OCI-LY7 (cell line): Measurements from ENCODE around the gene TIMM22. TPM values are rescaled to one million over a fixed set of nuclear protein-coding genes. Genes with fewer than 3 reads are reported as not detected.

ENCODE experiments used
- BruUV-seq: library from RNA; stranded (reverse); fragments of 400-500 nt; replicated peaks from 2 replicates; lab custom pipeline; 2021; lab: Mats Ljungman, UMichigan
- CTCF ChIA-PET: fragments of 300-600 bp; sonication (Branson Sonifier 250); formaldehyde crosslinking; loops from one replicate; lab custom pipeline; 2022; ENCODE audit warnings: antibody characterized with exemption; ENCODE audit not compliant: unreplicated experiment; lab: Charles Lee
- POLR2A ChIA-PET: fragments of 300-600 bp; sonication (Branson Sonifier 250); formaldehyde crosslinking; loops from one replicate; lab custom pipeline; 2022; ENCODE audit warnings: antibody characterized with exemption; lab: Charles Lee
- DNase-seq: peaks from one replicate; pipeline ENCODE4 v3.0.0-alpha.2; 2015; ENCODE audit warnings: low spot score
- H2AFZ ChIP-seq: fragments of 200-600 bp; sonication (generic), shearing (Covaris generic); 2 replicates; pipeline ENCODE4 v1.6.1; 2014; ENCODE audit warnings: mild to moderate bottlenecking, antibody characterized with exemption, low read length, moderate library complexity
- H3K27ac ChIP-seq: fragments of 200-600 bp; sonication (generic); 2 replicates; pipeline ENCODE4 v1.5.1; 2014; ENCODE audit warnings: mixed run types, low read depth, mild to moderate bottlenecking, moderate library complexity, low read length, inconsistent platforms; ENCODE audit not compliant: poor library complexity, severe bottlenecking
- H3K36me3 ChIP-seq: fragments of 200-600 bp; sonication (generic); 2 replicates; pipeline ENCODE4 v1.6.1; 2014; ENCODE audit warnings: mild to moderate bottlenecking, antibody characterized with exemption, low read length, moderate library complexity, mixed read lengths; ENCODE audit not compliant: insufficient read depth
- H3K4me1 ChIP-seq: fragments of 200-600 bp; sonication (generic); 2 replicates; pipeline ENCODE4 v1.5.1; 2014; ENCODE audit warnings: mild to moderate bottlenecking, low read length; ENCODE audit not compliant: insufficient read depth, poor library complexity, severe bottlenecking
- H3K4me2 ChIP-seq: fragments of 200-600 bp; sonication (generic); 2 replicates; pipeline ENCODE4 v1.6.1; 2014; ENCODE audit warnings: mild to moderate bottlenecking, low read length
- H3K4me3 ChIP-seq: fragments of 200-600 bp; sonication (generic); 2 replicates; pipeline ENCODE4 v1.5.1; 2014; ENCODE audit warnings: mild to moderate bottlenecking, low read depth, low read length; ENCODE audit not compliant: poor library complexity, severe bottlenecking
- H3K79me2 ChIP-seq: fragments of 200-600 bp; sonication (generic); 2 replicates; pipeline ENCODE4 v1.6.1; 2016; ENCODE audit warnings: low read depth, mild to moderate bottlenecking, low read length, moderate library complexity, mixed read lengths; ENCODE audit not compliant: insufficient read depth
- H3K9me2 ChIP-seq: fragments of 200-600 bp; sonication (generic); 2 replicates; pipeline ENCODE4 v1.6.1; 2016; ENCODE audit warnings: mild to moderate bottlenecking, low read length, mixed read lengths; ENCODE audit not compliant: insufficient read depth
- H3K9me3 ChIP-seq: fragments of 200-600 bp; sonication (generic); 2 replicates; pipeline ENCODE4 v1.6.1; 2014; ENCODE audit warnings: mild to moderate bottlenecking, mixed run types, low read length, mixed read lengths
- H4K20me1 ChIP-seq: fragments of 200-600 bp; sonication (generic); 2 replicates; pipeline ENCODE4 v1.6.1; 2014; ENCODE audit warnings: mild to moderate bottlenecking, antibody characterized with exemption, low read length, moderate library complexity, mixed read lengths; ENCODE audit not compliant: insufficient read depth
- CTCF ChIP-seq: fragments of 200-600 bp; sonication (generic); conservative IDR thresholded peaks from 2 replicates; pipeline ENCODE4 v1.5.1; 2014; ENCODE audit warnings: mild to moderate bottlenecking, antibody characterized with exemption, low read length, moderate library complexity, mixed read lengths
- EZH2phosphoT487 ChIP-seq: fragments of 200-600 bp; sonication (generic); IDR thresholded peaks from 2 replicates; pipeline ENCODE4 v1.6.1; 2018; ENCODE audit warnings: low read depth, borderline replicate concordance, mild to moderate bottlenecking, mixed run types, antibody characterized with exemption, low read length, moderate library complexity, mixed read lengths
- intact Hi-C: fragments of 100-400 bp; cut with micrococcal nuclease; formaldehyde crosslinking; loops from one replicate; pipeline ENCODE4 v1.10.0; 2022; ENCODE audit not compliant: unreplicated experiment
- total RNA-seq, 2 experiments: library from RNA; depleted of rRNA in 1 of 2; stranded (reverse); fragments of >200 nt in 1 of 2; shearing (Covaris generic) in 1 of 2; gene quantifications; 2 replicates each; pipeline ENCODE4 v1.2.3, GENCODE V29; 2014 to 2022

TIMM22 gene
- total RNA-seq, 2 experiments from 2014 or later: 13.8 to 15.7 TPM

- no peak overlapping the region for H3K4me2 ChIP-seq
- intact Hi-C loops: no loop called here
- TF ChIP-seq EZH2phosphoT487: no peak
- TF ChIP-seq CTCF: no peak
- no peaks in the 10 kb centered on the region for H3K9me2 ChIP-seq
- H3K9me3 ChIP-seq: no peaks in the 10 kb centered on the region
- peaks cover 89% of the 10 kb centered on the region for H3K36me3 ChIP-seq
- ChIA-PET CTCF (no interaction called here), POLR2A (interaction anchor here (0.7 kb wide), 1 partner anchor 176 kb away, joined by 3 read pairs; no protein-coding TSS in a partner anchor)
- H3K4me1 ChIP-seq: peaks cover 11% of the 10 kb centered on the region
- H2AFZ ChIP-seq: no peak overlapping the region
- H3K79me2 ChIP-seq: peaks cover 10% of the 10 kb centered on the region; the same call in 1 of the 2 replicates
- BruUV-seq: no TSS peak
- no peak for DNase-seq
- H4K20me1 ChIP-seq: peaks cover 11% of the 10 kb centered on the region
- H3K4me3 ChIP-seq: no peak overlapping the region
- no peak overlapping the region for H3K27ac ChIP-seq
Measured at GRCh38 chr17:1002771-1003555, 6.0 kb downstream of the TIMM22 start.

- Histone ChIP-seq H3K9me2 (no peaks in the 10 kb centered on the region), H3K4me3 (no peak overlapping the region), H3K4me1 (peaks cover 5% of the 10 kb centered on the region), H2AFZ (no peak overlapping the region), H4K20me1 (peaks cover 4% of the 10 kb centered on the region), H3K36me3 (peaks cover 90% of the 10 kb centered on the region), H3K4me2 (no peak overlapping the region), H3K27ac (no peak overlapping the region), H3K79me2 (0 out of 2 replicates have a peak, but pooled peaks cover 4% of the 10 kb centered on the region), H3K9me3 (no peaks in the 10 kb centered on the region)
- DNase-seq: no peak
- TF ChIP-seq EZH2phosphoT487 (no peak), CTCF (no peak)
- BruUV-seq: TSS peak; percentile 36
- ChIA-PET CTCF (no interaction called here), POLR2A (no interaction called here)
- intact Hi-C loops: no loop called here
Measured at GRCh38 chr17:1003633-1003971, 6.7 kb downstream of the TIMM22 start.
